HG03457 (cell line): ENCODE measurements around the gene ETV3.

ENCODE experiments used
- ATAC-seq: cut with Tn5 transposase; IDR thresholded peaks from one replicate; pipeline ENCODE4 v1.9.1; 2021; ENCODE audit warnings: moderate number of reproducible peaks; ENCODE audit not compliant: unreplicated experiment

The ETV3 gene

GRCh38 chr1:157162345-157162744, 24.1 kb upstream of the ETV3 start:
- ATAC-seq = no peak

GRCh38 chr1:157161901-157162300, 23.7 kb upstream of the ETV3 start:
- ATAC-seq = no peak

- ATAC-seq = no peak
Measured at GRCh38 chr1:157158967-157159366, 20.8 kb upstream of the ETV3 start.

- no peak for ATAC-seq
Measured at GRCh38 chr1:157157501-157158190, 19.5 kb upstream of the ETV3 start.

- no peak for ATAC-seq
Measured at GRCh38 chr1:157156058-157156541, 17.9 kb upstream of the ETV3 start.

- no peak for ATAC-seq
Measured at GRCh38 chr1:157155658-157156057, 17.5 kb upstream of the ETV3 start.

GRCh38 chr1:157154940-157155514, 16.8 kb upstream of the ETV3 start:
- no peak for ATAC-seq

- ATAC-seq = no peak
Measured at GRCh38 chr1:157154291-157154690, 16.1 kb upstream of the ETV3 start.

GRCh38 chr1:157153746-157154145, 15.6 kb upstream of the ETV3 start:
- ATAC-seq = no peak

- no peak for ATAC-seq
Measured at GRCh38 chr1:157152510-157152909, 14.3 kb upstream of the ETV3 start.

- ATAC-seq = no peak
Measured at GRCh38 chr1:157151506-157151905, 13.3 kb upstream of the ETV3 start.

GRCh38 chr1:157151073-157151472, 12.9 kb upstream of the ETV3 start:
- no peak for ATAC-seq

- ATAC-seq = no peak
Measured at GRCh38 chr1:157150631-157151030, 12.4 kb upstream of the ETV3 start.

GRCh38 chr1:157147906-157148700, 9.9 kb upstream of the ETV3 start:
- ATAC-seq = no peak

- no peak for ATAC-seq
Measured at GRCh38 chr1:157147037-157147436, 8.8 kb upstream of the ETV3 start.

- no peak for ATAC-seq
Measured at GRCh38 chr1:157146244-157146643, 8.0 kb upstream of the ETV3 start.

GRCh38 chr1:157145076-157145475, 6.9 kb upstream of the ETV3 start:
- no peak for ATAC-seq

GRCh38 chr1:157144509-157144908, 6.3 kb upstream of the ETV3 start:
- ATAC-seq = no peak

- no peak for ATAC-seq
Measured at GRCh38 chr1:157142765-157143423, 4.7 kb upstream of the ETV3 start.

- ATAC-seq = no peak
Measured at GRCh38 chr1:157142201-157142600, 4.0 kb upstream of the ETV3 start.

GRCh38 chr1:157141212-157141855, 3.1 kb upstream of the ETV3 start:
- ATAC-seq = no peak
